AML-193 (cell line): ENCODE results near the gene MED26.
A peak's percentile ranks its signal among the peaks of the same experiment; 100 is the strongest.
"Not testable (repeated sequence)": the region's sequence is repeated elsewhere in the genome, so short reads cannot be mapped to it uniquely, and the experiment has no call there.

Source experiments
- DNase-seq, 2 experiments: peaks; one replicate each; lab custom pipeline; 2025; lab: John Stamatoyannopoulos, UW

MED26 gene

DNA sequence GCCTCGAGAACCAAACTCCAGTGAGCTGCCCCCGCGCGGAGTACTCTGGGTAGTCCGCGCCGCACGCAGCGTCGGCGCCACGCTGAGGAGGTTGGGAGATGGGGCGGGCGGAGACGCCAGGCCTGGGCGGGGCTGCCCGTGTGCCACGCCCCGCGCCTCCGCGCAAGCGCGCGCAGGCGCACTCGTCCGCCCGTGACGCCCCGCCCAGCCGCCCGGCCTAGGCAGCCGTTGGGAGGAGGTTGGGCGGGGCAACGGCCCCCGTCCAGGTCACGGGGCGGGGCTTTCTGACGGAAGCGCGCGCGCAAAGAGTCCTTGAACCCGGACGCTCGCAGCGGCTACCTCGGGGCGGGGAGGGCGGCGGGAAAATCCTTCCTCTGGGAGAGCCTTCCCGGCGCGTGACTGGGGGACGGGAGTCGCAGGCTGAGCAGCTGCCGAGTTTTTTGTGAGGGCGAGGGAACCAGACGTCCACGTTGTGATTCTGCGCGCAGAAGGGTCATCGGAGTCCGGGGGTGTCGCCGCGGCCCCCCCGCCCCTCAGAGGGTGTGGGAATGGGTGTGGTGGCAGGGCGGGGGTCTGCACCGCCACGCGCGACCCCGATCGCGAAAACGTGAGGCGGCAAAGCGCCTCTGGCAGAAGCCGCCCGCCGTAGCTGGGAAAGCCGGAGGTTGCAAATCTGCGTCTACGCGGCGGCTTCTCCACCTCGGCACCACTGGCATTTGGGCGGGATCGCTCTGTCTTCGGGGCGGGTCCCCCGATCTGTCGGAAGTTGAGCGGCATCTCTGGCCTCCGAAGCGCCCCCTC lies at the start of gene MED26:
Gene MED26, minus strand, starts transcription at position 22 of the 801 bp plus-strand sequence. CDS start 261 bp downstream, outside the sequence.
- DNase-seq = peak; percentile 75 to 98

- DNase-seq = peak in 1 of 2 experiments; percentile 17
These were observed 49.1 kb upstream of the MED26 start for GRCh38 chr19:16677055-16677454.

DNA sequence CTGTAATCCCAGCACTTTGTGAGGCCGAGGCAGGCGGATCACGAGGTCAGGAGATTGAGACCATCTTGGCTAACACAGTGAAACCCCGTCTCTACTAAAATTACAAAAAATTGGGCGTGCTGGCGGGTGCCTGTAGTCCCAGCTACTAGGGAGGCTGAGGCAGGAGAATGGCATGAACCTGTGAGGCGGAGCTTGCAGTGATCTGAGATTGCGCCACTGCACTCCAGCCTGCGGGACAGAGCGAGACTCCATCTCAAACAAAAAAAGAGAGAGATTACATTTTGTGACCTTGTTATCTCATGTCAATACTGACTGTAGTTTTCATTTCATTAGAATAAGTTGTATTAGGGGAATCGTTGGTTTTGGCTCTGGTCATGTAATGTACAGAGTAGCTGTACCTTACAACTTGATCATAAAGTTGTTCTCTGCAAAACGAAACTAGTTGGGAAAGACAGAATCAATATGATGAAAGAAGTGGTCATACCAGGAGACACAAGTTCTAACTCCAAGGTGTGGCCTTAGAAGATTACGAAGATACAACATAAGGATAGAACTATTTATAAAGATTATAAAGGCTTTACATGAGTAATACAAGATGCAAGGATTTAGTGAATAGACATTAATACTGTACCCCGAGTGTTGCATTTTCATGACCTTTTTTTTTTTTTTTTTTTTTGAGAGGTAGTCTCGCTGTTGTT lies 48.2 kb upstream of the MED26 start:
- DNase-seq = no peak

DNA sequence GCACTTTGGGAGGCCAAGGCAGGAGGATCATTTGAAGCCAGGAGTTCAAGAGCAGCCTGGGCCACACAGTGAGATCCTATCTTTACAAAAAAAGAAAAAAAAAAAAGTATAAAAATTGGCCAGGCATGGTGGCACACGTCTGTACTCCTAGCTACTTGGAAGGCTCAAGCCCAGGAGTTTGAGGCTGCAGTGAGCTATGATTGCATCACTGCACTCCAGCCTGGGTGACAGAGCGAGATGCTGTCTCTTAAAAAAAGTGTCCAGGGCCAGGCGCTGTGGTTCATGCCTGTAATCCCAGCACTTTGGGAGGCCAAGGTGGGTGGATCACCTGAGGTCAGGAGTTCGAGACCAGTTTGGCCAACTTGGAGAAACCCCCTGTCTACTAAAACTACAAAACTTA lies 45.8 kb upstream of the MED26 start:
- DNase-seq = not testable (repeated sequence)

DNA sequence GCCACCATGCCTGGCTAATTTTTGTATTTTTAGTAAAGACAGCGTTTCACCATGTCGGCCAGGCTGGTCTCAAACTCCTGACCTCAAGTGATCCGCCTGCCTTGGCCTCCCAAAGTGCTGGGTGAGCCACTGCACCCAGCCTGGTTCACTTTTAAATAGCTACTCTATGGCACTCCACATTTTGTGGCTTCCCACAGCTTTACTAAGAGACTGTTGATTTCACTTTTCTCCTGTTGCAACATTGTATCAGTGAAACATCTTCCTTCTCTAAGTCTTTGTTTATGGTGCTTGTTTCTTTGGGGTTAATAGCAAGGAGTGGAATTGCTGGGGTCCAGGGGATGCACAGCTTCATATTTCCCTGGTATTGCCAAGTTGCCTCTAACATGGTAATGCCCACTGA lies 45.2 kb upstream of the MED26 start:
- peak; percentile 19 to 22 for DNase-seq

DNA sequence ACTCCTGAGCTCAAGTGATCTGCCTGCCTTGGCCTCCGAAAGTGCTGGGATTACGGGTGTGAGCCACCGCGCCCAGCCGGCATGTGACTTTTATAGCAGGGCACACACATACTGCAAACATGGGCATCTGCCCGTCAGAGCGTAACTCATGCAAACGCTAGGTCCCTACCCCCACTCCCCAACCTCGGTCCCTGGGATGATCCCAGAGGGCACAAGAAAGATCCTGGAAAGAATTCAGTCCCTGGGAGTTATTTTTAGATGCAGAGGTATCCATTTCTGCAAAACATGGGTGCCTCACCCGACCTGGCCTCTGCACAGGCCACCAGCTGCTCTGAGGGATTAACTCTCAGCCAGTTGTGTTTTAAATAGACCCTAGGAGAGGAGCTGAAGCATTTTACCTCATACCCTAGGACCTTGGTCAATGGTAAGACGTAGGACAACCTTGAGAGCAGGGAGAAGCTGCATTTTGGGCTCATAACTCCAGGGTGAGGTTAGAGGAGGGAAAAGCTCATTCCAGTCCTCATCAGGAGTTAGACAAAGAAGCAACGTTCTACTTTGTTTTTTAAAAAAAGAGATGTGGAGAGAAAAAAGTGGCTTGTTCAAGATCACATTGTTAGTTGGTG lies 43.8 kb upstream of the MED26 start:
- DNase-seq = no peak

- DNase-seq = no peak
These were observed 42.3 kb upstream of the MED26 start for GRCh38 chr19:16670291-16670690.

- DNase-seq = not testable (repeated sequence)
These were observed 40.7 kb upstream of the MED26 start for GRCh38 chr19:16668702-16669101.

DNA sequence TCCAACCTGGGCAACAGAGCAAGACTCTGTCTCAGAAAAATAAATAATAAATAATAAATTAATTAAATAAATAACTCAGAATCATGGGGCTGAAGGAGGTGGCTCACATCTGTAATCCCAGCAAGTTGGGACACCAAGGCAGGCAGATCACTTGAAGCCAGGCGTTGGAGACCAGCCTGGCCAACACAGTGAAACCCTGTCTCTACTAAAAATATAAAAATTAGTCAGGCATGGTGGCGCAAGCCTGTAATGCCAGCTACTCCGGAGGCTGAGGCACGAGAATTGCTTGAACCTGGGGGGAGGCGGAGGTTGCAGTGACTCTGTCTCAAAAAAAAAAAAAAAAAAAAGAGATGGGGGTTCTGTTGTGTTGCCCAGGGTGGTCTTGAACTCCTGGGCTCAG lies 40.2 kb upstream of the MED26 start:
- DNase-seq = no peak

DNA sequence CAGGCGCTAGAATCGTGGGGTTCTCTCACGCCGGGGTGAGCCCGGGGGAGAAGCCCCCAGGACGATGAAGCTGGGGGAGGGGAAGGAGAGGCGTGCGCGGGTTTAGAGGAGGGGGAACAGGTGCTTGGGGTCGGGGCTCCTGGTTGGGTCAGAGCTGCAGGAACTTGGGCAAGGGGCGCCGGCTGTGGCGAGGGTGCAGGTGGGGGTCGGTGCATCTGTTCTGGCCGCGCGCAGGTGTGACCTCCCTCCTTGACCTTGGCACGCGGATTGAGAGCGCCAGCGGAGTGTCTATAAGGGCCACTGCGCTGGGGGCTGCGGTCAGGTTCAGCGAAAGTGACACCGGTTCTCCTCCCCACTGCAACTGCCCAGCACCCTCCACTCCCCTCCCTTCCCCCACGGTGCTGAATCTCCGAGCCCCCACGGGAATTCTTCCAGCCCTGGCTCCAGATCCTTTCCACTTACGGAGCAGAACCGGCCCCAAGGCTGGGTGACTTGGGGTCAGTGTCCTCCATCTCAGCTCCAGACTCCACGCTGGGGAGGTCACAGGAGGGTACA lies 33.6 kb upstream of the MED26 start:
- DNase-seq = no peak

- DNase-seq = no peak
These were observed 32.9 kb upstream of the MED26 start, which contains the start of gene TMEM38A for GRCh38 chr19:16660763-16661479. Gene TMEM38A (plus strand): TSS chr19:16661139. CDS start chr19:16661218, 79 bp downstream.

GRCh38 chr19:16659832-16660708 lies 32.1 kb upstream of the MED26 start, which contains the start of gene SMIM7:
Gene SMIM7 (minus strand): TSS chr19:16660144. CDS start chr19:16660110, 34 bp downstream.
- peak; percentile 93 to 94 for DNase-seq

- DNase-seq = no peak
These were observed 31.4 kb upstream of the MED26 start for GRCh38 chr19:16659464-16659831.

DNA sequence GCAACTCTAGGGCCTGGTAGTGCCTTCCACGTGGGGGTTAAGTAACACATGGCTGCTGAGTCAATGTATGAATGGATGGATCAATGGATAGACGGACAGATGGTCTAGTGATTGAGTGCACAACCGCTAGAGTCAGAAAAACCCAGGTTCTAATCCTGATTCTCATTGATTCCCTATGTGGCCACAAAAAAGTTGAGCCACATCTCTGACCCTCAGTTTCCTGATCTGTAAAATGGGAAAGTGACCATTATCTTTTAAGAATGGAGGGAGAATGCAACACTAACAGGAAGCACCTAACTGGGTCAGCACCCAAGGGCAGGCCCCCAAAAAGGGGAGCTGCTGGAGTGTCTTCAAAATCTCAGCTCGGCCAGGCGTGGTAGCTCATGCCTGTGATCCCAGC lies 29.4 kb upstream of the MED26 start:
- DNase-seq = no peak

DNA sequence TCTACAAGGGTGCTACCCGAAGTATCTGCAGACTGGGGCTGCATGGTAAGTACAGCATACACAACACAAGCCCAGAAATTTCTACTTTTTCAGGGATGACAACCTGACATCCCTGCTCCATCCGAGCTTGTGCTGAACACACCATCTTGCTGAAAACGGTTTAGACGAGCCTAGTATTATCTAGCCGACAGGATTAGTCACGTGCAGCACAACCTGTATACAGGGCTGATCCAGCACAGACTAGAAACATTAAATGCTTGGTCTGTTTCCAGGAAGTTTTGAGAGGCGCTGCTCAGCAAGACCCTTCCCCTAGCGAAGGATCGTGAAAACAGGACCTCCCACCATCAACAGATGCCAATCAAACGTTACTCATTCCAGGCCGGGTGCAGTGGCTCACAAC lies 27.7 kb upstream of the MED26 start:
- no peak for DNase-seq

- DNase-seq = no peak
These were observed 26.6 kb upstream of the MED26 start for GRCh38 chr19:16654627-16655026.

DNA sequence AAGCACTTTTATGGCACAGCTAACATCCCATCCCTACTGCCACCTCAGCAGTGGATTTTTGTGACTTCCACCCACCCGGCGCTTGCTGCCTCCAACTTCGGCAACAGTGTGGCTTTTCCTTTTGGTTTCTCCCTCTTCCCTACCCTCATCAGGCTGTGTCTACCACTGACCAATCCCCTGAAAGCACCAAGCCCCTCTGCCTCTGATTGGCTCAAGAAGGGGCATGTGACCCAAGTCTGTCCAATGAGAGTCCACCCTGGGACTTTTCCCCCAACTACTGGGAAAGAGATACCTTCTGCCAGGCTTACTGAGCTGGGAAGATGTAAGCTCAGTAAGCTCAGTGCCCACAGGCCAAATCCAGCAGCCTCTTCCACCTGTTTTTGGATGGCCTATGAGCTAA lies 26.1 kb upstream of the MED26 start:
- DNase-seq = no peak

DNA sequence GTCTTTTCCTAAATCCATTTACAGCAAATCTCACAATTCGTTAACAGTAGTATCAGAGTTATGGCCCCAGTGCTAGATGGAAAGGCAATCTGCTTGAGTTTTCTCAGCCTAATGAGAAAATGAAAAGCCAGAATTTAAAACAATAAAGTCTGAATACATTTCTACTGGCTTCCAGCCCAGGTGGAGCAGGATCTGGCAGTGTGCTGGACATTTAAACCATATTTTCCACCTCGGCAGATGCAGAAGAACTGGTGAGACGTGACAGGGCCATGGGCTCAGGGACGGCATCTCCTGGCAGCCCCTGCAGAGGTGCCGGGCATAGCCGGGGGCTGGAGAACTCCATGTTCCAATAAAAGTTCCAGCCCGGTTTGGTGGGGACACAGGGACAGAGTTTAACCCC lies 24.9 kb upstream of the MED26 start:
- DNase-seq = no peak

DNA sequence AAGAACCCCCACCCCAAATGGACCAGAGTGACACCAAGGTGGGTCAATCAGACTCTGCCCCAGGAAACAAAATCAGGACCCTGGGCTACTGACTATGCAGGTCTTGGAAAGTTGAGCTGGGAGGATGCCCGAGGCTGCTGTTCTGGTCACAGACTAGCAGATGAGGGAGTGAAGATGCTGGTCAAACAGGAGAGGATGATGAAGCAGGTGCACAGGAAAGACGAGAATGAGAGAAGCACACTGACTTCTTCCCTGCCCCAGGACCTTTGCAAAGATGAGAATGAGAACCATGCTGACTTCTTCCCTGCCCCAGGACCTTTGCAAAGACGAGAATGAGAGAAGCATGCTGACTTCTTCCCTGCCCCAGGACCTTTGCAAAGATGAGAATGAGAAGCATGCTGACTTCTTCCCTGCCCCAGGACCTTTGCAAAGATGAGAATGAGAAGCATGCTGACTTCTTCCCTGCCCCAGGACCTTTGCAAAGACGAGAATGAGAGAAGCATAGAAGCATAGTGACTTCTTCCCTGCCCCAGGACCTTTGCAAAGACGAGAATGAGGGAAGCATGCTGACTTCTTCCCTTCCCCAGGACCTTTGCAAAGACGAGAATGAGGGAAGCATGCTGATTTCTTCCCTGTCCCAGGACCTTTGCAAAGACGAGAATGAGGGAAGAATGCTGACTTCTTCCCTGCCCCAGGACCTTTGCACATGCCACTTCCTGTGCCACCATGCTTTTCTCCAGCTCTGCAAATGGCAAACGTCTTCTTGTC lies 23.6 kb upstream of the MED26 start:
- not testable (repeated sequence) for DNase-seq

DNA sequence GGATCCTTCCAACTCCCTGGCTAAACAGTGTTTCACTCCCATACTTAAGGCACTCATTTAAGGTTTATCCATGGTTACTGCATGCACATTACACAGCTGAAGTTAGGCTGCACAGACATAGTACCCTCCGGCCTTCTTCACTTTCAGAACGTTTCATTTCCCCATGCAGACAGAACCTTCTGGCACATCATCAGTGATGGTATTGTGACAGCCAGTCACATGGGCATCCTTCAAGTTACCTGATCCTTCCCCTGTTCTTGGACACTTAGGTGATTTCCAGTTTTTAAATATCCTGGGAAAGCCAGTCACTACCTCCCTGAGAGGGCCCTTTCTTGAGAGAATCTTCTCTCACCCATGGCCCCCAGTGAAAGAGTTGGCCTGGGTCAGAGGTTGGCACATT lies 22.8 kb upstream of the MED26 start:
- no peak for DNase-seq
